Caco-2 (cell line): ENCODE results near the gene PCBP4. TPM values are rescaled to one million over a fixed set of nuclear protein-coding genes. Genes with fewer than 3 reads are reported as not detected.

Experiments
- BruUV-seq: library from RNA; stranded (reverse); fragments of 400-500 nt; replicated peaks from 2 replicates; lab custom pipeline; 2021; lab: Mats Ljungman, UMichigan
- CTCF ChIA-PET: fragments of 300-600 bp; sonication (Branson Sonifier 250); formaldehyde crosslinking; loops from one replicate; lab custom pipeline; 2022; ENCODE audit warnings: antibody characterized with exemption; lab: Charles Lee
- POLR2A ChIA-PET: fragments of 300-600 bp; sonication (Branson Sonifier 250); formaldehyde crosslinking; loops from one replicate; lab custom pipeline; 2022; ENCODE audit warnings: antibody characterized with exemption; lab: Charles Lee
- DNase-seq, 2 experiments: peaks; one replicate each; pipeline versions ENCODE4 v3.0.0 to v3.0.0-alpha.2; 2020 to 2022
- H3K27me3 ChIP-seq: replicated peaks from 2 replicates; pipeline ENCODE4 v1.6.0; 2011; ENCODE audit warnings: low read length; ENCODE audit not compliant: control insufficient read depth, insufficient read depth
- H3K36me3 ChIP-seq: 2 replicates; pipeline ENCODE4 v1.5.1; 2011; ENCODE audit warnings: low read length; ENCODE audit not compliant: control insufficient read depth, insufficient read depth
- H3K4me1 ChIP-seq: fragments of 250-450 bp; sonication (Bioruptor Pico); 2 replicates; pipeline ENCODE4 v1.5.1; 2020; ENCODE audit warnings: mild to moderate bottlenecking
- H3K4me3 ChIP-seq: 2 replicates; pipeline ENCODE4 v1.5.1; 2011; ENCODE audit warnings: low read depth, mild to moderate bottlenecking, control low read depth, low read length
- H3K9me3 ChIP-seq: fragments of 250-450 bp; sonication (Bioruptor Pico); 2 replicates; pipeline ENCODE4 v1.5.1; 2020; ENCODE audit warnings: mild to moderate bottlenecking, moderate library complexity
- H3K27ac Mint-ChIP-seq: one replicate; pipeline ENCODE4 v1.8.0; 2022; ENCODE audit warnings: mixed read lengths; ENCODE audit not compliant: unreplicated experiment
- H3K27me3 Mint-ChIP-seq: one replicate; pipeline ENCODE4 v1.8.0; 2022; ENCODE audit warnings: mixed read lengths; ENCODE audit not compliant: insufficient read depth, unreplicated experiment
- H3K36me3 Mint-ChIP-seq: one replicate; pipeline ENCODE4 v1.8.0; 2022; ENCODE audit warnings: mild to moderate bottlenecking, mixed read lengths; ENCODE audit not compliant: insufficient read depth, unreplicated experiment
- H3K4me1 Mint-ChIP-seq: one replicate; pipeline ENCODE4 v1.8.0; 2022; ENCODE audit warnings: low read depth, mixed read lengths; ENCODE audit not compliant: unreplicated experiment
- H3K4me3 Mint-ChIP-seq: one replicate; pipeline ENCODE4 v1.8.0; 2022; ENCODE audit warnings: mild to moderate bottlenecking, moderate library complexity, mixed read lengths; ENCODE audit not compliant: unreplicated experiment
- H3K9me3 Mint-ChIP-seq: one replicate; pipeline ENCODE4 v1.8.0; 2022; ENCODE audit warnings: mixed read lengths; ENCODE audit not compliant: unreplicated experiment
- CTCF ChIP-seq, 2 experiments: fragments of 200-600 bp in 1 of 2; IDR thresholded peaks; 1 replicate in 1 of 2; 2 replicates in 1 of 2; pipeline versions ENCODE4 v1.5.1 to v1.8.0; 2011 to 2022; ENCODE audit warnings: antibody characterized with exemption in 1 of 2, control low read depth in 1 of 2, inconsistent platforms in 1 of 2, low read depth in 1 of 2, low read length in 1 of 2, mild to moderate bottlenecking in 1 of 2, moderate library complexity in 1 of 2; ENCODE audit not compliant: insufficient read depth in 1 of 2, severe bottlenecking in 1 of 2, unreplicated experiment in 1 of 2
- intact Hi-C: fragments of 100-400 bp; cut with micrococcal nuclease; formaldehyde crosslinking; loops from one replicate; pipeline ENCODE4 v1.10.0; 2022; ENCODE audit not compliant: unreplicated experiment
- total RNA-seq: library from RNA; stranded (reverse); gene quantifications from 2 replicates; pipeline ENCODE4 v1.2.3, GENCODE V29; 2022

PCBP4 gene
- total RNA-seq, 1 experiment from 2014 or later = 46.5 TPM

- Histone ChIP-seq H3K27me3 (no peaks in the 10 kb centered on the region), H3K36me3 (no peaks in the 10 kb centered on the region), H3K4me3 (no peak overlapping the region), H3K4me1 (peaks cover 7% of the 10 kb centered on the region), H3K9me3 (no peaks in the 10 kb centered on the region)
- no TSS peak for BruUV-seq
- peaks cover 11% of the 10 kb centered on the region for H3K36me3 Mint-ChIP-seq
- no peaks in the 10 kb centered on the region for H3K27me3 Mint-ChIP-seq
- POLR2A ChIA-PET = interaction anchor here (0.6 kb wide), 1 partner anchor 22 kb away, joined by 13 read pairs; no protein-coding TSS in a partner anchor
- CTCF ChIA-PET = interaction anchor here (1.0 kb wide), 1 partner anchor 22 kb away, joined by 3 read pairs; the partner anchor contains the start of gene RRP9
- H3K4me1 Mint-ChIP-seq = peaks cover 14% of the 10 kb centered on the region
- no peak overlapping the region for H3K4me3 Mint-ChIP-seq
- no peak overlapping the region for H3K27ac Mint-ChIP-seq
- no peak for DNase-seq
- no peaks in the 10 kb centered on the region for H3K9me3 Mint-ChIP-seq
- TF ChIP-seq CTCF (IDR thresholded peaks at IDR 0.05; ENCODE audit: insufficient read depth in 1 of 2, low read depth in 1 of 2, low read length in 1 of 2, severe bottlenecking in 1 of 2, unreplicated experiment in 1 of 2) = no peak
- intact Hi-C loops = no loop called here
Observed at GRCh38 chr3:51962854-51963530, 4.3 kb downstream of the PCBP4 start.

GRCh38 chr3:51961602-51962569 is 5.4 kb downstream of the PCBP4 start:
- Mint-ChIP-seq H3K4me1 (peaks cover 14% of the 10 kb centered on the region), H3K27ac (no peak overlapping the region), H3K27me3 (no peaks in the 10 kb centered on the region), H3K36me3 (peaks cover 6% of the 10 kb centered on the region), H3K9me3 (no peaks in the 10 kb centered on the region), H3K4me3 (no peak overlapping the region)
- no peak for DNase-seq
- H3K4me3 ChIP-seq = no peak overlapping the region
- intact Hi-C loops = no loop called here
- H3K9me3 ChIP-seq = no peaks in the 10 kb centered on the region
- no peaks in the 10 kb centered on the region for H3K27me3 ChIP-seq
- POLR2A ChIA-PET = interaction anchor here (0.6 kb wide), 1 partner anchor 23 kb away, joined by 13 read pairs; no protein-coding TSS in a partner anchor
- CTCF ChIA-PET = no interaction called here
- H3K4me1 ChIP-seq = peaks cover 7% of the 10 kb centered on the region
- BruUV-seq = no TSS peak
- H3K36me3 ChIP-seq = no peaks in the 10 kb centered on the region
- TF ChIP-seq CTCF (IDR thresholded peaks at IDR 0.05; ENCODE audit: insufficient read depth in 1 of 2, low read depth in 1 of 2, low read length in 1 of 2, severe bottlenecking in 1 of 2, unreplicated experiment in 1 of 2) = no peak

- intact Hi-C loops = no loop called here
- Mint-ChIP-seq H3K27me3 (no peaks in the 10 kb centered on the region), H3K4me1 (peaks cover 10% of the 10 kb centered on the region), H3K27ac (no peak overlapping the region), H3K9me3 (no peaks in the 10 kb centered on the region), H3K4me3 (no peak overlapping the region), H3K36me3 (peaks cover 6% of the 10 kb centered on the region)
- no TSS peak for BruUV-seq
- Histone ChIP-seq H3K36me3 (no peaks in the 10 kb centered on the region), H3K27me3 (no peaks in the 10 kb centered on the region), H3K9me3 (no peaks in the 10 kb centered on the region), H3K4me3 (no peak overlapping the region), H3K4me1 (no peaks in the 10 kb centered on the region)
- CTCF ChIA-PET = no interaction called here
- TF ChIP-seq CTCF (IDR thresholded peaks at IDR 0.05; ENCODE audit: insufficient read depth in 1 of 2, low read depth in 1 of 2, low read length in 1 of 2, severe bottlenecking in 1 of 2, unreplicated experiment in 1 of 2) = no peak
- DNase-seq = no peak
- POLR2A ChIA-PET = no interaction called here
Observed at GRCh38 chr3:51961011-51961410, 6.2 kb downstream of the PCBP4 start.
